DMS153 (cell line): Measurements from ENCODE around the gene TBCD.

Experiments
- DNase-seq: peaks from one replicate; lab custom pipeline; 2025; lab: John Stamatoyannopoulos, UW

Gene TBCD

DNA sequence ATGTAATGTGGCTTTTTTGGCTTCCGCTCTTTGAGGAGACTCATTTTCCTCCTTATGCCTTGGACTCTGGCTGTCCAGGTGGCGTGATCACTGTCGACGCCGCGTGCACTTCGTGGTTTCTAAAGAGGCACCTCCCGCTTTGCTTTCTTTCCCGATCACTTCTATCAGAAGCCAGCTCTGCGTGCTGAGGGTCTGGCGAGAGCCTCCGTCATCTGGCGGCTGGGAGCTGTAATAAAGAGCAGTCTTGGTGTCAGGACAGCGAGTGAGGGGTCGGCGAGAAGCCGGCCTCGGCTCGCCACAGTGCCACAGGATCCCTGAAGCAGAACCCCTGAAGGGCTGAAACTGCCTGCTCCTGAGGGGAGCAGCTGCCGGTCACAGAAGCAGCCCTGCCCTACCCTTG, 80.5 kb downstream of the TBCD start:
- no peak for DNase-seq

DNA sequence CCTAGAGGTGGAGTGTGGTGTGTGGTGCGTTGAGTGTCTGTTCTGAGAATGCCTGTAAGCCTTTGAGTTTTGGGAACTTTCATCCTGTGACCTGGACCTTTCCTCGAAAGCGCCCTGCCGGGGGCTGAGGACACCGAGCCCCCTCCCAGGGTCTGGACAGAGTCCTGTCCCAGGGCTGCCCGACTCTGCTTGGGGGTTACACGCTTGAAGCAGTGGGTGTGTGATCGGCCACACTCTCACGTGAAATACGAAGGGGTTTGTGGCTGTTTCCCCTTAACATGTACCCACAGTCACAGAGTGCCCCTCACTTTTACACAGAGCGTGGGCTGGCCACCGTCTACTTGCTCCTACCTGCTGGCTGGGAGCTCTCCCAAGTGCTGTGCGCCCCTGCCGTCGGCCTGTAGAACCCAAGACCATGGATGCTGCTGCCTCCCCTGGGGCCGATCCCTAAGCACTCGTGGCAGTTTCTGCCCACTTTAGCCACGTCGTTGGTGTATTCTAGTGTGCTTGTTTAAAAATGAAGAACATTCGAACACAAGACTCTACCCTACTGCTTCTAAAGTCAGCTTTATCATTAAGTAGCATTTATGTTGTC, 81.1 kb downstream of the TBCD start:
- DNase-seq = no peak

DNA sequence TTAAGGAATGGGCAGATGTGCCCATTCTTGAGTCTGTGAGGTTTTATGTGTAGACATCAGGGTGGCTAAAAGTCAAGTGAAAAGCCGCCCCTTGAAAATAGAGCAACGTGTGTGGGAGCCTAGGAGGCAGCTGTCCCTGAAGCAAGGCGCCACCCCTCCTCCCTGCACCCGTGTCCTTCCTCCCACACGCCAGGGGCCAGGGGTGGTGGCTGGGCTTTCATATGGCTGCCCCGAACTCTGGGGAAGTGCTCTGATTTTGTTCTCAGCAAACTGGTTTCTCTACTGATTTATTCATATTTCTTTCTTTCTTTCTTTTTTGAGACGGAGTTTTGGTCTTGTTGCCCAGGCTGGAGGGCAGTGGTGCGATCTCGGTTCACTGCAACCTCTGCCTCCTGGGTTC, 83.3 kb downstream of the TBCD start:
- no peak for DNase-seq

DNA sequence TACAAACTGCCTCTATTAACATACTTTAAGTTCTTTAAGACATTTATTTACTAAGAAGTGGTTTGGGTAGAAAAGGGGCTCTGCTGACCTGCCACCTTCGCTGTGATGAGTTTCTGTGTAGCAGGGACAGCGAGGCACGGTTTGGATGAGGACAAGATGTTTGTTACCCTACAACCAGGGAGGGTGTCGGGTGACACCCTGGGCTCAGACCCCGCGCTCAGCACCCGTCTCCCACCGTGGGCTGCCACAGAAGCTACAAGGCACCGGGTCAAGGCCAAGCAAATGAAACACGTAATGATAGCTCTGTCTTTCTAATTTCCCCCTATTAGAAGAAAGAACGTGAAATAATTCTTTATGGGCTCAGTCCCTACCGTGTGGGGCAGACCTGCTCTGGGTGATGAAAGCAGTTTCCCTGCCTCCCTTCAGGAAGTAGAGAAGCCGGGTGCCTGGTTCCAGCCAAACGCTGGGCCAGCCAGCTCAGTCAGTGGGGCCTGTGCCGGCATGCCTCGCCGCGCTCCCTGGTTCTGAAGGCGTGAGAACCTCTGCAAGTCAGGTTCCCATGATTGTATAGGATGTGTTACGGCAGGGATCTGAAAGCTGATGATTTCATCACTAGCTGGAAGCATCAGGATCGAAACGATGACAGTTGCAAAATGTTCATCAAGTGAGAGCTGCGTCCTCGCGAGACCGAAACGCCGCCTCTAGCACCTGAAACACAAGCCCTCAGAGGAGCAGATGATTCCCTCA, 84.1 kb downstream of the TBCD start:
- no peak for DNase-seq

DNA sequence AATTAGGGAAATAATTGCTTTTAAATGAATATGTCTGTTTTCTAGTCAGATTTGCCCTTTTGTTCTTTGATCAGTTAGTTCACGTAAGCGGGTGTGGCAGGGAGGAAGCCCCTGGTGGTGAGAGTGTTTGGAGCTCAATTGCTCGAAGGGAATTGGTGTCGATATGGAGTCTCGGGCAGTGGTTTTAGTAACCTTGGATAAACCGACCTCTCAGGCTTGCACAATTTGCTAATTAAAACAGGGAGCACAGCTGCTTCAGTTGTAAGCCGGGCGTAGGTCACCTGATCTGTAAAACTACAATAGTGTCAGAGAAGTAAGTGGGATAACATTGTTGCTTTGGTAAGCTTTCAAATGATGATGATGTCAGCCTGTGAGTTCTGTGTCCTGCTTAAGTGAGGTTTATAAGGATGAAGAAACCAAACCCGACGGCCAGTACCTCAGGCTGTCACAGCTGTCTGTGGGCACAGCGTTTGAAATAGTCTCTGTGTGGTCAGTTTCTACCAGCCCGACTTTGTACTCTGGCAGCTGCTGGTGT, 85.0 kb downstream of the TBCD start:
- DNase-seq = no peak

DNA sequence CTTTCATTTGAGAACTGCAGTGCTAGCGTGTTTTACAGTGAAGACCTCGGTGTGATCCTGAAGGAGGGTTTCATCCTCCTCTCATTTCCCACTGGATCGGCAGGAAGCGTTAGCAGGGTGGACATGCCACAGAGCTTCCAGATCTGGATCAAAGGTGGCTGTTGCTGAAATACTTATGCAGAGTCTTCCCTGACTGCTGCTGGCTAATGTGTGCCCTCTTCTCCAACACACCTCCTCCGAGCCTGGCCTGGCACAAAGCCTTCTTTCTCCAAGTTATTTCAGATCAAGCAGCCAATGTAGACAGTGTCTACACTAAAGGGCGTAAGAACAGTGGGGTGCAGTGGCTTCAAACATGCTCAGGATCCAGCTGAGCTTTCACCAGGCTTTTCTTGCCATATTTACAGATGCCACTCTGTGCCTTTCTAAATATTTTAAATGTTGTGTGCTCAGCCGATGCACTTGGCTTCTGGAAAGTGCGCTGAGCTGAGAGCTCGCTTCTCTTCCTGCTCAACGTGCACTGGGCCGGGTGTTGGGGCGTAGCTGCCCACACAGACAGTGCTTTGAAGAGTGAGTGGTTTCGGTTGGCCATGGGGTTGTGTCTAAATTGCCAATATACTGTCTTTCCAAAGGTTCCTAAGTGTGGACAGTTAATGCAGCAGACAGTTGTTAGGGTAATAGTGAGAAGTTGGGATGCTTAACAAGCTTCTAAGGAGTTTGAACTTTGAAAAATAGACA, 85.9 kb downstream of the TBCD start:
- no peak for DNase-seq

DNA sequence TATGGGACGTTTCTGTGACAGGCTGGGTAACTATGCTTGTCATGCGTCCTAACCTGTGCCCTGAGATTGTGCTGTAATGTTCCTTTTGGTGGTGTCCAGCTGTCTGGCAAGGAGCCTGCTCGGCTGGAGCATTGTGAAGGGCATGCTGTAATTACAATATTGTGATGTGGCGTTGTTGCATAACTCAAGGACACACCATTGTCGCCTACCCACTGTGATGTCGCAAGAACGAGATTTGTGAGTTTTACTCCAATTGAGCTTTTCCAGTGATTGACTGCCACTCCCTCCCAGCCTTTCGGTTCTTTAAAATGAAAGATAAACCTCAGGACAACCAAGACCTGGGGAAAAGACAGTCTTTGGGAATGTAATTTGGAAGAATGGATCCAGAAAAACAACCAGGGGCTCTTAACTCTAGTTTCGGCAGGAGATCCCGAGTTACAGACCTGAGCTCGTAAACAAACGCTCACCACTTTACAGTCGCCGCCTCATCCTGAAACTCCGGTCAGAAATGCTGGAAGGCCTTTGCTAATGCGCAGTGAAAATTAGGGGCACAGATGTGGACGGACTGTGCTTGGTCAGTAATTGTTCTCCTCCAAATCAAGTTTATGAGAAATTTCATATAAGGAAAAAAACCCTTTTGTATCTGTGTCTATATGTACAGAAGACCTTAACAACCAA, 86.7 kb downstream of the TBCD start:
- DNase-seq = no peak

DNA sequence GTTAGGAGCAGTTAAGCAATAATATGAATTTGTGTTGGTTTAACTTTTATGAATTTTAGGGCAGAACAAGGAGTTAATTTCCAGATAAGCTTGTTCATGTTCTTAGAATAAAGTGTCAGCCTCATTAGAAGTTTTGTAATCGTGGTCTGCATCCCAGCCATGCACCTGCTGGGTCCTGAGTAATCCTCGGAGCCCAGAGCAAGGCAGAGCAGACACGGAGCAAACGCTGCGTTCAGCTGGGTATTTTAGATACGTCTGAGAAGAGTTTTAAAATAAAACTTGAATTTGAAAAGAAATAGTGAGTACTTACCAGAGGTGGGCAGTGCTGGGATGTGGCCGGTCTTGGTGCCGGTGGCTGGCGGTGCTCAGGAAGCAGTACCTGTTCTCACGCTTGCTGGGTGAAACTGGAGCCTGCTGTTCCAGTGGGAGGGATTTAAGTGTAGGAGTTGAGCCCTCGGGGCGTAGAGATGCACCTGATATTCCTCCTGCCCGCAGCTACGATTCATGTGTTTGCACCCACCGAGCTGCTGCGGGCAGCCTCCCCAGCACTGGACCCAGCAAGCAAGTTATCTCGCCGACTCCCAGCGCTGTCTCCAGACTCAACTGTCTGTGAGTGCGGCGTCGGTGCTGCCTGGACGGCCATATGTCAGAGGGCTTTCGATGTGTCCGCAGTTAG, 87.9 kb downstream of the TBCD start, which contains the start of gene ZNF750:
Gene ZNF750, minus strand, starts transcription at position 406 of the 676 bp plus-strand sequence. CDS start 7,568 bp downstream, outside the sequence.
- no peak for DNase-seq

DNA sequence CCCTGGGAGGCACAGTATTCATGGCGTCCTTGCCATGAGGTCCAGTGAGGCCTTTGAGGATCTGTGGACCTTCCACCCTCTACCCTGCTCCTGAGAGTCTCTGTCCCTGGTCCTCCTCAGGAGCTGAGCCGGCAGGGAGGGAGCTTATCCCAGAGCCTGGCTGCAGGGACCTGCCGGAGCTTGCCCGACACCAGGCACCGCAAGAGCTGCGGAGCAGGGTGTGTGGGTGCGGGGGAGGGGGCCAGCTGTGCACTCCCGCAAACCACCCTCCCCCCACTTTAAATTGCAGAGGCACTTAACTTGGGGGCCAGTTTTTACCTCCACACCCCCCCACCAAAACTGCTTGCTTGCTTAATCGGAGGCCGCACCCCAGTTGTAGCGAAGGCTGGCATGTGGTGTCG, 88.6 kb downstream of the TBCD start:
- no peak for DNase-seq

DNA sequence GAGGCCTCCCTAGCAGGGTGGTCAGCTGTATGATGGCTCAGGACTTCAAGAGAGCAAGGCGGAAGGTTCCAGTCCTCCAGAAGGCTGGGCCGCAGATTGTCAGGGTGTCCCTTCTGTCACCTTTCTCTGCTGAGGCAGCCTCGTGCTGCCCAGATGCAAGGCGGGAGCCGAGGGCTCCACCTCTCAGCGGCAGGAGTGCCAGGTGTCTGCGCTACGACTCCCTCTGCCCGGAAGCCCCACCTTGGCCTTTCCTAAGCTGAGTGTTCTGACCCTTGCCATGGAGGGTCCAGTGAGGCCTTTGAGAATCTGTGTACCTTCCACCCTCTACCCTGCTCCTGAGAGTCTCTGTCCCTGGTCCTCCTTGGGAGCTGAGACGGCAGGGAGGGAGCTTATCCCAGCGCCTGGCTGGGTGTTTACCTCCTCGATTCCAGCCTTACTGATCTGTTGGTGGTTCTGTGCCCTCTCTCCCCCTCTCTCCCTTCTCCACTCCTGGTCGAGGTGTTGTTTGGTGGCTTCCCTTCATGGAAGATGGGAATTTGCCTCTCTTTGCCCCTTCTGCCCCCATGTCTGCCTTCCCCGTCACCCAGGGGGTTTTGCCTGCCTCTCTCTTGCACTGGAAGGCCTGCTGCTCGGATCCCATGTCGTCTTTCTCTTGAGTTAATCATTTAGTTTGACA, 90.2 kb downstream of the TBCD start:
- no peak for DNase-seq

DNA sequence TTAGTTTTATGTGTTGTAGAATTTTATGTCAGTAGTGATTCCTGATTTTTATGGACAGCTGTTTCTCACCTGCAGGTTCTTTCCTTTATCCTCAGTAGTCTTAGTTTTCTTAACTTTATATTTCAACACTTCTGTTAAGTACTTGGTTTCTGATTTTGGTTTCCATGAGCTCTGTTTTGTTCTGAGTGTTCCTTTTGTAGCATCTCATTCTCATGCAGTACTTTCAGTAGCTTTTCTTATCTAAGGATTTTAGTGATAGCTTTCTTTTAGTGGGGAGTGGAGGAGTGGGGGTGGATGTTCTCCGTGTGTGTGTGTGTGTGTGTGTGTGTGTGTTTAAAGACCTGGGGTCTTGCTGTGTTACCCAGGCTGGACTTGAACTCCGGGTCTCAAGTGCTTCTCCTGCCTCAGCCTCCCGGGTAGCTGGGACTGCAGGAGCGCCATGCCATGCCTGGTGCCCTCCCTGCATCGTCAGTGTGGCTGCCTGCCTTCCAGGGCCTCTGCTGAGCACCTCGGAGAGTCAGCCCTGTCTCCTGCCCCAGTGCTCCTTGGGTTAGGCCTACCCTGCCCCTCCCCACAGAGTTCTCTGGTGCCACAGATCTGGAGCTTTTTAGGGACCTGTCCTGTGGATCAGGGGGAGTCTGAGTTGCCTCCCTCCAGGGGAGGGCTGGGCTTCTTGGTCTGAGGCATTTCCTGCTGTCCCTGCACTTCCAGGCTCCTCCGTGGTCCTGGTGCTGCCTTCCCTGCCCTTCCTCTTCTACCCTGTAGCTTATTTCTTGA, 92.2 kb downstream of the TBCD start:
- DNase-seq = no peak

DNA sequence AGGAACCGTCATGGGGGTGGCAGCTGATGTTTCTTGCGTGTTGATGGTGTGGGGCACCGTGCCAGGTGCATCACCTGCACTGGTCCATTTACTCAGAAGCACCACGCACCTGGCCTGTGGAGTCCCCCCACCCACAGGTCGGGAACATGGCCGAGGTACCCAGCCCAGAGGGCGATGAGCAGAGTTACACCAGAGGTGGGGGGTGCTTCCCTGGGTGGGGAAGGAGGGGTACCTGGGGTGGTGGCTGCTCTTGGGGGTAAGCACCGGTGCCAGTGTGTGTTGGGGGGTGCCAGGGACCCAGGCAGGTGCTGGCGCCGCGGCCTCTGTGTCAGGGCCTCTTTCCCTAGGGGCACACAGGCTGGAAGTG, 92.9 kb downstream of the TBCD start:
- DNase-seq = no peak

DNA sequence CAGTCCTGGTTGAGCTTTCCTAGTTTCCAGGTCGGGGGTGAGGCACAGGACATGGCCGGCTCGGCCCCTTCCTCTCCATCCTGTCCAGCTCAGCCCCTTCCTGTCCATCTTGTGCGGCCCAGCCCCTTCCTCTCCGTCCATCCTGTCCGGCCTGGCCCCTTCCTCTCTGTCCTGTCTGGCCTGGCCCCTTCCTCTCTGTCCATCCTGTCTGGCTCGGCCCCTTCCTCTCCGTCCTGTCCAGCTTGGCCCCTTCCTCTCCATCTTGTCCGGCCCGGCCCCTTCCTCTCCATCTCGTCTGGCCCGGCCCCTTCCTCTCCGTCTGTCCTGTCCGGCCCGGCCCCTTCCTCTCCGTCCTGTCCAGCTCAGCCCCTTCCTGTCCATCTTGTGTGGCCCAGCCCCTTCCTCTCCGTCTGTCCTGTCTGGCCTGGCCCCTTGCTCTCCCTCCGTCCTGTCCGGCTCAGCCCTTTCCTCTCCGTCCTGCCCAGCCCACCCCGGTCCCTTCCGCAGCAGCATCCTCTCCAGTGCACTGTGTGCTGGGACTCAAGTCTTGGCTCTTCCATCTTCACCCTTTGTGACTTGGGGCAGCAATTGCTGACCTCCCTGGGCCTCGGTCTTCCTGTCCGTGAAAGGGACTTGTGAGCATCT, 93.4 kb downstream of the TBCD start:
- no peak for DNase-seq

DNA sequence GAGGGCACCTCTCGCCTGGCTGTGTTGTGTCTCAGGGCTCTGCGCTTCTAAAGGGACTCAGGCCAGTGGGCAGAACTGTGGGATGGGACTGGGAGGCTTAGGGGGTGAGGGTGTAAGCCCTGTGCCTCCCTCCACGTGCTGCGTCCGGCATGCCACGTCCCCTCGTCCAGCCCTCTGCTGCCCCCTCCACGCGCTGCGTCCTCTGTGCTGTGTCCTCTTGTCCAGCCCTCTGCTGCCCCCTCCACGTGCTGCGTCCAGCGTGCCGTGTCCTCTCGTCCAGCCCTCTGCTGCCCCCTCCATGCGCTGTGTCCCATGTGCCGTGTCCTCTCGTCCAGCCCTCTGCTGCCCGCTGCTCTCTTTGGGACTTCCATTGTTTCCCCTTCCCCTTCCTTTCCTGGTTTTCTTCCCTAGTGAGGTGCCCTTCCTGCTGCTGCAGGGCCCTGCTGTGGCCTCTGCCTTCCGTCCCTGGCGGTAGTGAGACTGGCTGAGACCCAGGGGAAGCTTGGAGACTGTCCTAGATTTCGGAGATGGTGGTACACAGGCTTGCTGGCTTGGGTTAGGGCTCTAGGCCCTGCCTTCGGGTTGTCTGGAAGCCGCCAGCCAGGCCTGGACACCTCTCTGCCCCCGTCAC, 94.3 kb downstream of the TBCD start:
- no peak for DNase-seq

DNA sequence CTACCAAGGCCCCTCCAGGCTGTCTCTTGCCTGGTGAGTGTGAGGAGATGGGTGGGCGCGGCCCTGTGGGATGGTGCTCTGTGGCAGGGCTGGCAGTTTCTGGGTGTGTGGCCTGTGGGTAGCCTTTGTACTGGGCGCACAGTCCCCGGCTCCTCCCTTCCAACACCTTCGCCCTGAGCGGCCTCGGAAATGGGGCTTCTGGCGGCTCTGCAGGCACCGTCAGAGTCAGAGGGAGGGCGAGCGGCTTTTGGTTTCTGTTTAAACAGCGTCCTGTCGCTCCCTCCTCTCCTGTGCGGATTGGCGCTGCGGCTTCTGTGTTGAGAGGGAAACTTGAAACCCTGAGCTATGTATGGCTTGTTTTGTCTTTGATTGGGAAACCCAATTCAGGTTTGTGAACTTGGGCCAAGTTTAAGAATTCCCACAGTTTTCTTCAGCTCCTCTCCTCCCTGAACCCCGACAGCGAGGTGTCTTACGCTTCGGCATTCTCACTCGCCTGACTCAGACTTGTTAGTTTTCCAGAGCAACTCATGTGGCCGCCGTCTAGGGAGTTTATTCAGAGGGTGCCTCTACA, 96.2 kb downstream of the TBCD start:
- peak; percentile 33 for DNase-seq

DNA sequence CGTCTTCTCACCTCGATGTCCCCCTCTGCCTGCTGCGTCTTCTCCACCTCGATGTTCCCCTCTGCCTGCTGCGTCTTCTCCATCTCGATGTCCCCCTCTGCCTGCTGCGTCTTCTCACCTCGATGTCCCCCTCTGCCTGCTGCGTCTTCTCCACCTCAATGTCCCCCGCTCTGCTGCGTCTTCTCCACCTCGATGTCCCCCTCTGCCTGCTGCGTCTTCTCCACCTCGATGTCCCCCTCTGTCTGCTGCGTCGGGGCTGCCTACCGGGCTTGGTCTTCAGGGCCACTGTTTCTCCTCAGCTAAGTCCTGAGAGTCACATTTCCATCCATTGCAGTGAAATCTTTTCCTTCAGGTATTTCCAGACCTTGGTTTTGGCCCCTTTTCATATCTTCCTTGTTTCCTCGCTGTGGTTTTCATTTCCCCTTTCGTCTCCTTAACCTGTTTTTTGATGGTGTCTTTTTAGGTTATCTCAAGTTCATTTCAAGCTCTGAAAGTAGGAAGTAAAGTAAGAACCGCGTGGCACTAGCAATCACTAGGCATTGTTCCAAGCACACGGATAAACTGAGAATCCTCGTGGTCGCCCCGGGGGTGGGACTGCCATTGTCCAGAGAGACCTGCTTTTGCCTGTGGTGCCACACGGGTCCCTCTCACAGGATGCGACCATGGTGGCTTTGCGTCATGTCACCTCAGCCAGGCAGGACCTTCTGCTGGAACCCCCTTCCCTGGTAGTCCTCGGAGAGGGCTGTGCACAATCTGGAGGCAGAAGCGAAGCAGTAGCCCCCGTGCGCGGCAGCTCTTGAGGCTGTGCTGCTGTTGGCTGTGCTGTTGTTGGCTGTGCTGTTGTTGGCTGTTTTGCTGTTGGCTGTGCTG, 97.4 kb downstream of the TBCD start:
- DNase-seq = no peak

DNA sequence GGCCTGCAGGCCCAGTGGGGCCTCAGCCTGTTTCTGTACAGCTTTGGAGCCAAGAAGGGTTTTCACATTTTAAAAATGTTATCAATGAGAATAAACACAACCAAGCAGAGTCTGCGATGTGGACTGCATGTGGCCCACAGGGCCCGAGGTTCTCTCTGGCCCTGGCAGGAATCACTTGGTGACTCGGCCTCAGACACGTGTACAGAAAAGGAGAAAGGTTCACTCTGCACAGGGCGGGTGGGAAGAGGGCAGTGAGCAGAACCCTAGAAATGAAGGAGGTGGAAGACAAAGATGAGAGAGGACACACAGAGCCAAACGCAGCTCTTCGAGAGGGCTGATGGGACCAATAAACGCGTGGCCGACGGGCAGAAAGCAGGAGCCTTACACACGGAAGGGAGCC, 99.5 kb downstream of the TBCD start:
- DNase-seq = no peak

DNA sequence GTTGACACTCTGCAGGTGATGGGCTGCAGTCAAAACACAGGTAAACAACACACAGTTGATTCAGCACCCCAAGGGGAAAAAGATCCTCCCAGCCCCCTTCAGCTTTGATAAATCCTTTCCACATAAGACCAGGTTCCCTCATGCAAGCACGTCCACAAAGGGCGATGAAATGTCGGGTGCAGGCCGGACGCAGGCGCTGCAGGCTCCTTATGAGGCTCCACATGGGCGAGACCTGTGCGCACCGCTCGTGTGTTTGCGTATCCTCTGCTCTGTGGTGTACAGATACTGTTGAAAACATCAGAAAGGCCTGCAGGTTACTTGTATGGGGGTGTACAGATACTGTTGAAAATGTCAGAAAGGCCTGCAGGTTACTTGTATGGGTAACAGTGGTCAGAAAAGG, 102.4 kb downstream of the TBCD start:
- DNase-seq = no peak
